Measurements from ENCODE around the gene ST6GALNAC6.

ST6GALNAC6 gene

DNA sequence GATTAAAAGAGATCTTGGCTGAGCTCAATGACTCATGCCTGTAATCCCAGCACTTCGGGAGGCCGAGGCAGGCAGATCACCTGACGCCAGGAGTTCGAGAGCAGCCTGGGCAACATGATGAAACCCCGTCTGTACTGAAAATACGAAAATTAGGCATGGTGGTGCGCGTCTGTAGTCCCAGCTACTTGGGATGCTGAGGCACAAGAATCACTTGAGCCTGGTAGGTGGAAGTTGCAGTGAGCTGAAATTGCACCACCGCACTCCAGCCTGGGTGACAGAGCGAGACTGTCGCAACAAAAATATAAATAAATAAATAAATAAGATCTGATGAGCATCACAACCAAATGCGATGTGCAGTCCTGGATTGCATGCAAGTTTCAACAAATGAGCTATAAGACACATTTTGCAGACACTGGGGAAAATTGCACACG lies 36.2 kb downstream of the ST6GALNAC6 start:
- Histone ChIP-seq H3K36me3 (ENCODE audit: insufficient read depth, low read length) (no peaks in the 10 kb centered on the region), H3K9ac (ENCODE audit: low read depth, low read length, poor library complexity, severe bottlenecking) (peak overlapping the region; percentile 69), H3K4me3 (ENCODE audit: low read length, poor library complexity, severe bottlenecking) (no peak overlapping the region), H3K4me1 (ENCODE audit: insufficient read depth, low read length, poor library complexity, severe bottlenecking) (peaks cover 76% of the 10 kb centered on the region), H3K79me2 (ENCODE audit: insufficient read depth, low read length) (no peaks in the 10 kb centered on the region), H4K20me1 (ENCODE audit: insufficient read depth, low read length, poor library complexity, severe bottlenecking) (no peaks in the 10 kb centered on the region), H3K9me3 (ENCODE audit: insufficient read depth, low read depth, low read length) (no peaks in the 10 kb centered on the region), H3K27me3 (ENCODE audit: insufficient read depth, low read length, poor library complexity, severe bottlenecking) (no peaks in the 10 kb centered on the region), H3K9me2 (replicated peaks; ENCODE audit: low read depth, low read length) (no peaks in the 10 kb centered on the region), H3K4me2 (ENCODE audit: low read depth, low read length, poor library complexity, severe bottlenecking) (peak overlapping the region; percentile 62), H2AFZ (ENCODE audit: low read length) (no peak overlapping the region), H3F3A (ENCODE audit: low read depth) (peaks cover 28% of the 10 kb centered on the region; the same call in 1 of the 2 replicates)
- no peak for TF ChIP-seq EZH2phosphoT487 (IDR thresholded peaks at IDR 0.05; ENCODE audit: borderline replicate concordance)
- TF ChIP-seq, protein P1, sequence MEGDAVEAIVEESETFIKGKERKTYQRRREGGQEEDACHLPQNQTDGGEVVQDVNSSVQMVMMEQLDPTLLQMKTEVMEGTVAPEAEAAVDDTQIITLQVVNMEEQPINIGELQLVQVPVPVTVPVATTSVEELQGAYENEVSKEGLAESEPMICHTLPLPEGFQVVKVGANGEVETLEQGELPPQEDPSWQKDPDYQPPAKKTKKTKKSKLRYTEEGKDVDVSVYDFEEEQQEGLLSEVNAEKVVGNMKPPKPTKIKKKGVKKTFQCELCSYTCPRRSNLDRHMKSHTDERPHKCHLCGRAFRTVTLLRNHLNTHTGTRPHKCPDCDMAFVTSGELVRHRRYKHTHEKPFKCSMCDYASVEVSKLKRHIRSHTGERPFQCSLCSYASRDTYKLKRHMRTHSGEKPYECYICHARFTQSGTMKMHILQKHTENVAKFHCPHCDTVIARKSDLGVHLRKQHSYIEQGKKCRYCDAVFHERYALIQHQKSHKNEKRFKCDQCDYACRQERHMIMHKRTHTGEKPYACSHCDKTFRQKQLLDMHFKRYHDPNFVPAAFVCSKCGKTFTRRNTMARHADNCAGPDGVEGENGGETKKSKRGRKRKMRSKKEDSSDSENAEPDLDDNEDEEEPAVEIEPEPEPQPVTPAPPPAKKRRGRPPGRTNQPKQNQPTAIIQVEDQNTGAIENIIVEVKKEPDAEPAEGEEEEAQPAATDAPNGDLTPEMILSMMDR (conservative IDR thresholded peaks at IDR 0.05; ENCODE audit: low read length) = no peak

DNA sequence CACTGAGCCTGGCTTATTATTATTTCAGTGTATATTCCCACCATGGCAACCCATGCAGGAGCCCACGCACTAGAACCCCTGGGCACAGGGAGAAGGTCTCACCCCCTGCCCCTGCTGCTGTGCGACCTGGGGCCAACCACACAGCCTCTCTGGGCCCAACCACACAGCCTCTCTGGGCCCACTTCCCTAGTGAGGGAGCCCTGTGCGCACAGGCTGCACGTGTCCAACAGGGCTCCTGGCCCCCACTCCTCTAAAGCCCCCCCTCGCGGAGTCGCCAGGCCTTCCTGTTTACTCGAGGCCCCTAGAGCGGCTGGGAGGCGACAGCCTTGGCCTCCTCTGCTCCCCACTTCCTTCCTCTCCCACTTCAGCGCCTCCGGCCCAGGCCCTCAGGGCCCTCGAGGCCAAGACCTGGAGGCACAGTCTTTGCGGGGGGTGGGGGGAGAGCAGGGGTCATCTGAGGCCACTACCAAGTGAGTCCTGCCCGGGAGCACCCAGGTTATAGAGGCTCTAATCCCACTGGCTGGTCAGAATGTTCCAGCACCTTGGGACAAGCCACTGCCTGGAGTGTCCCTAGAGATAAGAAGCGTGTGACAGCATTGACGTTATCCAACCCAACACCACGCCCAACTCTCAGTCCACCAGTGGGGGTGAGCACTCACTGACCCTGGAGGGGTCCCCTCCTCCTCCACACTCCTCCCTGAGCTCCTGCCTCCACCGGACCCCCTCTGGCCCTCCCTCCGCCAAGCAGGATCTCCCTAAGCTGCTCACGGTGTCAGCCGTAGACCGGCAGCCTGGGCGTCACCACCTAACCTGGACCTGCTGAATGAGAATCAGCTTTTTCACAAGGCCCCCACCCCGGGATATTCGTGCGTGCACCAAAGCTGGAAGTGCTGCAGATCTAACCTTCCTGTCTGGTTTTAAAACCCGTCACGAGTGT lies 37.1 kb downstream of the ST6GALNAC6 start:
- no peak overlapping the region for H2AFZ ChIP-seq (ENCODE audit: low read length)
- no peaks in the 10 kb centered on the region for H3K9me2 ChIP-seq (replicated peaks; ENCODE audit: low read depth, low read length)
- H3K4me2 ChIP-seq (ENCODE audit: low read depth, low read length, poor library complexity, severe bottlenecking) = peak overlapping the region; percentile 62
- H3K4me3 ChIP-seq (ENCODE audit: low read length, poor library complexity, severe bottlenecking) = peak overlapping the region; percentile 28
- no peaks in the 10 kb centered on the region for H4K20me1 ChIP-seq (ENCODE audit: insufficient read depth, low read length, poor library complexity, severe bottlenecking)
- peaks cover 83% of the 10 kb centered on the region for H3K4me1 ChIP-seq (ENCODE audit: insufficient read depth, low read length, poor library complexity, severe bottlenecking)
- no peaks in the 10 kb centered on the region for H3K36me3 ChIP-seq (ENCODE audit: insufficient read depth, low read length)
- TF ChIP-seq EZH2phosphoT487 (IDR thresholded peaks at IDR 0.05; ENCODE audit: borderline replicate concordance) = no peak
- TF ChIP-seq, protein P1 (conservative IDR thresholded peaks at IDR 0.05; ENCODE audit: low read length) = no peak
- H3F3A ChIP-seq (ENCODE audit: low read depth) = peaks cover 28% of the 10 kb centered on the region; the same call in 1 of the 2 replicates
- peak overlapping the region; percentile 69 for H3K9ac ChIP-seq (ENCODE audit: low read depth, low read length, poor library complexity, severe bottlenecking)
- no peaks in the 10 kb centered on the region for H3K79me2 ChIP-seq (ENCODE audit: insufficient read depth, low read length)
- no peaks in the 10 kb centered on the region for H3K9me3 ChIP-seq (ENCODE audit: insufficient read depth, low read depth, low read length)
- no peaks in the 10 kb centered on the region for H3K27me3 ChIP-seq (ENCODE audit: insufficient read depth, low read length, poor library complexity, severe bottlenecking)

DNA sequence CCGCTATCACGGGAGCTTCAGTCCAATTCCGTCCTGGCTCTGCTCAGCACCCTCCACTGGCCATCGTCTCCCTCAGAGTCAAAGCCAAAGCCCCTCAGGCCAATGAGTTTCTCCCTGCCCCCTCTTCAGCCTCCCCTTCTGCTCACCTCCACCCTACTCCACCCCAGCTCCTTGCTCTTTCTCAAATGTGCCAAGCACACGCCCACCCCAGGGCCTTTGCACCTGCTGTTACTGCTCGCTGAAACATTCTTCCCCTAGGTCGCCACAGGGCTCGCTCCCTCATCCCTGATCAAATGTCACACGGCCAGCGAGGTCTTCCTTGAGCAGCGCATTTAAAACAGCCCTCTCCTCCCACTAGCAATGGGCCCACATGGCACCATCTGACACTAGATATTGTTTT lies 38.6 kb downstream of the ST6GALNAC6 start:
- Histone ChIP-seq H3K9me3 (ENCODE audit: insufficient read depth, low read depth, low read length) (no peaks in the 10 kb centered on the region), H3K4me2 (ENCODE audit: low read depth, low read length, poor library complexity, severe bottlenecking) (no peak overlapping the region), H4K20me1 (ENCODE audit: insufficient read depth, low read length, poor library complexity, severe bottlenecking) (no peaks in the 10 kb centered on the region), H3K4me3 (ENCODE audit: low read length, poor library complexity, severe bottlenecking) (no peak overlapping the region), H3K36me3 (ENCODE audit: insufficient read depth, low read length) (no peaks in the 10 kb centered on the region), H3K27me3 (ENCODE audit: insufficient read depth, low read length, poor library complexity, severe bottlenecking) (no peaks in the 10 kb centered on the region), H3K9me2 (replicated peaks; ENCODE audit: low read depth, low read length) (no peaks in the 10 kb centered on the region), H2AFZ (ENCODE audit: low read length) (no peak overlapping the region), H3K4me1 (ENCODE audit: insufficient read depth, low read length, poor library complexity, severe bottlenecking) (peaks cover 89% of the 10 kb centered on the region), H3K9ac (ENCODE audit: low read depth, low read length, poor library complexity, severe bottlenecking) (peak overlapping the region; percentile 69), H3F3A (ENCODE audit: low read depth) (peaks cover 24% of the 10 kb centered on the region; the same call in 1 of the 2 replicates), H3K79me2 (ENCODE audit: insufficient read depth, low read length) (no peaks in the 10 kb centered on the region)
- TF ChIP-seq, protein P1 (conservative IDR thresholded peaks at IDR 0.05; ENCODE audit: low read length) = no peak
- no peak for TF ChIP-seq EZH2phosphoT487 (IDR thresholded peaks at IDR 0.05; ENCODE audit: borderline replicate concordance)

Measured in Loucy (cell line).